ENCODE results near the gene CEP128. TPM values are rescaled to one million over a fixed set of nuclear protein-coding genes. Genes with fewer than 3 reads are reported as not detected.
A peak's percentile ranks its signal among the peaks of the same experiment; 100 is the strongest.

The CEP128 gene
- total and polyA plus RNA-seq, 3 experiments from 2014 or later = 5.4 to 17.1 (median 15.4) TPM

DNA sequence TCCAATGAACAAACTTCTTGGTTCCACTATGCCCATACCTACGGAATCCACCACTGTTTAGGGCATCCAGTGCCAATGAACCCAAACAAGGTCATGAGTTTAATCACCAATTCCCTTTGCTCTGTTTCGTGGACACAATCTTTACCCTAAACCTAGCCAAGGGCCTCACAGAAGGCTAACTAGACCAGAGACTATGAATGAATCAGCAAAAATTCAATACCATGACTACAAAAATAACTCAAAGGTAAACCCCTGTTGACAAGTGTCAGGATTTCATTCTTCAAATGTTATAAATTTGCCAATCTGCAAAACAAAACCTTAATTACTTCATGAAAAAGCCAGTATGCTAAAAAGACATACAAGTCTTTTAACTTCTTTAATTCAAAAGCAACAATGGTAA, 96.7 kb downstream of the CEP128 start:
- ChIA-PET CTCF (no interaction called here), POLR2A (no interaction called here)
- Mint-ChIP-seq H3K27me3 (no peaks in the 10 kb centered on the region), H3K4me1 (no peaks in the 10 kb centered on the region), H3K27ac (no peak overlapping the region), H3K9me3 (no peaks in the 10 kb centered on the region), H3K4me3 (no peak overlapping the region), H3K36me3 (peaks cover 0 to under 1% (median under 1%) of the 10 kb centered on the region in 3 donors)
- Histone ChIP-seq H3K36me3 (ENCODE audit: insufficient read depth, low read length) (no peaks in the 10 kb centered on the region), H3K27me3 (ENCODE audit: insufficient read depth, low read length, poor library complexity, severe bottlenecking) (no peaks in the 10 kb centered on the region), H3K27ac (ENCODE audit: low read depth, low read length) (no peak overlapping the region), H3K4me3 (ENCODE audit: low read length) (no peak overlapping the region), H3K9me3 (ENCODE audit: low read length) (no peaks in the 10 kb centered on the region), H3K4me1 (ENCODE audit: insufficient read depth, low read length) (no peaks in the 10 kb centered on the region)
- DNase-seq = no peak

DNA sequence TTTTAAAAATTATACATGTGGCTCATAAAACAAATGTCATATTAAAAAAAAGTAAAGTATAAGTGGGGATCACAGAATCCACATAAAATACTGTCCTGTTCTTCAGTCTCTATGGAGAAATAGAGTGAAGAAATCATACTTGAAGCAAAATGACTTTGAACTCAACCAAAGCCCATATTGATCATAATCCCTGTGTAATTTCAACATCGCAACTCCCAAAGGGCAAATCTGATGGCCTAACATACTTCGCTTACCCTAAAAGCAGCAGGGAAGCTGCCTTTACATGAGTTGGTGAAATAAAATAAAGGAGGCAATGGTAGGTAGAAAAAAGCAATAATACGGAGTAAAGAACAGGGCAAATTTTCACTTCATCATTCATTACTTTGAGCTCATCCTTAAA, 101.8 kb downstream of the CEP128 start:
- no peak overlapping the region for H3K4me3 Mint-ChIP-seq
- no peak overlapping the region for H3K27ac Mint-ChIP-seq
- POLR2A ChIA-PET = no interaction called here
- Histone ChIP-seq H3K27me3 (ENCODE audit: insufficient read depth, low read length, poor library complexity, severe bottlenecking) (no peaks in the 10 kb centered on the region), H3K4me3 (ENCODE audit: low read length) (no peak overlapping the region), H3K9me3 (ENCODE audit: low read length) (no peaks in the 10 kb centered on the region), H3K27ac (ENCODE audit: low read depth, low read length) (no peak overlapping the region), H3K4me1 (ENCODE audit: insufficient read depth, low read length) (no peaks in the 10 kb centered on the region), H3K36me3 (ENCODE audit: insufficient read depth, low read length) (no peaks in the 10 kb centered on the region)
- H3K27me3 Mint-ChIP-seq = no peaks in the 10 kb centered on the region
- CTCF ChIA-PET = no interaction called here
- H3K4me1 Mint-ChIP-seq = no peaks in the 10 kb centered on the region
- peaks cover 0 to 16% (median 5%) of the 10 kb centered on the region in 3 donors for H3K36me3 Mint-ChIP-seq
- no peak for DNase-seq
- no peaks in the 10 kb centered on the region for H3K9me3 Mint-ChIP-seq

DNA sequence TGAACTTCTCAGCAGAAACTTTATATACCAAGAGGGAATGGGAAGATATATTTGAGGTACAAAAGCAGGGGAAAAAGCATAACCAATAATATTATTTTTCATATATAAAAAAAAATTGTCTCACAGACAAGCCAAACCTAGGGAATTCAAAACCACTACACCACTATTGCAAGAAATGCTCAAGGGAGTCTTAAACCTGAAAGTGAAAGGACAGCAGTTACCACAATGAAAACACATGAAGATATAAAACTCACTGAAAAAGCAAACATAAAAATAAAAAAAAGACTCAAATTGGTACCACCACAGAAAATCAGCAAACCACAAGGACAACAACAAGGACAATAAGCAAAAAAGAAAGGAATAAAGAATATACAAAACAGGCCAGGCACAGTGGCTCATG, 131.9 kb downstream of the CEP128 start:
- H3K27ac Mint-ChIP-seq = no peak overlapping the region
- ChIA-PET POLR2A (no interaction called here), CTCF (no interaction called here)
- no peaks in the 10 kb centered on the region for H3K36me3 ChIP-seq (ENCODE audit: insufficient read depth, low read length)
- DNase-seq = no peak
- no peaks in the 10 kb centered on the region for H3K9me3 ChIP-seq (ENCODE audit: low read length)
- no peaks in the 10 kb centered on the region for H3K4me1 ChIP-seq (ENCODE audit: insufficient read depth, low read length)
- no peaks in the 10 kb centered on the region for H3K27me3 Mint-ChIP-seq
- peaks cover 2 to 8% (median 5%) of the 10 kb centered on the region in 3 donors for H3K4me1 Mint-ChIP-seq
- H3K27me3 ChIP-seq (ENCODE audit: insufficient read depth, low read length, poor library complexity, severe bottlenecking) = no peaks in the 10 kb centered on the region
- peaks cover 15 to 31% (median 28%) of the 10 kb centered on the region in 5 donors for H3K9me3 Mint-ChIP-seq
- H3K4me3 Mint-ChIP-seq = no peak overlapping the region
- no peak overlapping the region for H3K4me3 ChIP-seq (ENCODE audit: low read length)
- no peak overlapping the region for H3K27ac ChIP-seq (ENCODE audit: low read depth, low read length)
- H3K36me3 Mint-ChIP-seq = peaks cover 16 to 48% (median 25%) of the 10 kb centered on the region in 3 donors

DNA sequence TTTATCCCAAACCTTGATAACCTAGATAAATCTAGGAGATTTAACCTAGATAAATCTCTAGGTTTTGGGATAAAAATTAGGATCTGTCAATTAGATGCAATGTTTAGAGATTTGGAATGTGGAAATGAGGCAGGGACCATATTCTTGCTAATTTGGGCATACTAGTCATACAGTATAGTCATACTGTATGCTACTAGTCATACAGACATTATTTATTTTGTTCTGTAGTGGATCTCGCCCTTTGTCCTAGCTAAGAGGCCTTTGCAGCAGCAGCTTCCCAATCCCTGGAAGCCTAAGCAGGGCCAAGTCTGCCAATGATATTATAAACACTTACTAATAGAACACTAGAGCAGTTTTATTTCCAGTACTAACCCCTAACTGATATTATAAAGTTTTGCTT, 136.4 kb downstream of the CEP128 start:
- Histone ChIP-seq H3K4me3 (ENCODE audit: low read length) (no peak overlapping the region), H3K9me3 (ENCODE audit: low read length) (no peaks in the 10 kb centered on the region), H3K27me3 (ENCODE audit: insufficient read depth, low read length, poor library complexity, severe bottlenecking) (no peaks in the 10 kb centered on the region), H3K4me1 (ENCODE audit: insufficient read depth, low read length) (no peaks in the 10 kb centered on the region), H3K27ac (ENCODE audit: low read depth, low read length) (no peak overlapping the region), H3K36me3 (ENCODE audit: insufficient read depth, low read length) (peaks cover 4% of the 10 kb centered on the region)
- ChIA-PET CTCF (no interaction called here), POLR2A (no interaction called here)
- Mint-ChIP-seq H3K4me1 (peaks cover 2 to 8% (median 5%) of the 10 kb centered on the region in 3 donors), H3K9me3 (peaks cover 16 to 30% (median 29%) of the 10 kb centered on the region in 5 donors), H3K27ac (no peak overlapping the region), H3K36me3 (peaks cover 15 to 35% (median 28%) of the 10 kb centered on the region in 3 donors), H3K27me3 (no peaks in the 10 kb centered on the region), H3K4me3 (no peak overlapping the region)
- no peak for DNase-seq

DNA sequence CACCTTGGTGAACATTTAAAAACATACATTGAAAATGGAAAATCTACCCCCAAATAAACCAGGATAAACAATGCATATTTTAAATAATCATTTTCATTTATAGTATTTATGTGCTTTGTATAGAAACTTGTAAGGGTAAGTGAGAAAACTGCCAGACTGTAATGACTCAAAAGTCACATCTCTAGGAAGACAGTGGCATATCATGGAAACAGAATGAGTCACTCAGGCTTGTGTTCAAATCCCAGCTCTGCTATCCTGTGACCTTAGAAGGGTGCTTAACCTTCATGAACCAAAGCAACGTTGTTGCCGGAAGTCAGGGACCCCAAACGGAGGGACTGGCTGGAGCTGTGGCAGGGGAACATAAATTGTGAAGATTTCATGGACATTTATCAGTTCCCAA, 142.7 kb downstream of the CEP128 start:
- Histone ChIP-seq H3K36me3 (ENCODE audit: insufficient read depth, low read length) (peaks cover 4% of the 10 kb centered on the region), H3K27ac (ENCODE audit: low read depth, low read length) (no peak overlapping the region), H3K4me3 (ENCODE audit: low read length) (no peak overlapping the region), H3K9me3 (ENCODE audit: low read length) (no peaks in the 10 kb centered on the region), H3K27me3 (ENCODE audit: insufficient read depth, low read length, poor library complexity, severe bottlenecking) (no peaks in the 10 kb centered on the region), H3K4me1 (ENCODE audit: insufficient read depth, low read length) (no peaks in the 10 kb centered on the region)
- ChIA-PET CTCF (no interaction called here), POLR2A (no interaction called here)
- H3K27me3 Mint-ChIP-seq = no peaks in the 10 kb centered on the region
- no peak for DNase-seq
- no peak overlapping the region for H3K27ac Mint-ChIP-seq
- no peaks in the 10 kb centered on the region for H3K4me1 Mint-ChIP-seq
- H3K9me3 Mint-ChIP-seq = peaks cover 10 to 26% (median 17%) of the 10 kb centered on the region in 5 donors
- H3K4me3 Mint-ChIP-seq = no peak overlapping the region
- peaks cover 13 to 34% (median 23%) of the 10 kb centered on the region in 3 donors for H3K36me3 Mint-ChIP-seq

DNA sequence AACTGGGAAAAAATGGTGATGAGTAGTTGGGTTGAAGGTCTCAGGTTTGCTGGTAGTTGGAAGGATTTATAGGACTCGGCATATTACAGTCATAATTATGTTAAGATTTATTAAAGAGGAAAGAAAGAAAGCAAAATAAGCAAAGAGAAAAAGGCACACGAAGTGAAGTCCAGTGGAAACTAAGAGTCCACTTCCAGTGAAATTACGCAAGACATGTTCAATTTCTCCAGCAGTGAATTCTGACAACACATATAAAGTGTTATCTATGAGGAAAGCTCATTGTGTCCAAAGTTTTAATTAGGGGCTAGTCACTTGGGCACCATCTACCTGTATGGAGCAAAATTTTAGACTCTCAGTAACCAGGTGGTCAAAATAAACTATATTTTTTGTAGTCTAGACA, 143.3 kb downstream of the CEP128 start:
- no peak for DNase-seq
- H3K4me3 Mint-ChIP-seq = no peak overlapping the region
- Histone ChIP-seq H3K9me3 (ENCODE audit: low read length) (no peaks in the 10 kb centered on the region), H3K4me3 (ENCODE audit: low read length) (no peak overlapping the region), H3K4me1 (ENCODE audit: insufficient read depth, low read length) (no peaks in the 10 kb centered on the region), H3K27ac (ENCODE audit: low read depth, low read length) (no peak overlapping the region), H3K36me3 (ENCODE audit: insufficient read depth, low read length) (peaks cover 4% of the 10 kb centered on the region), H3K27me3 (ENCODE audit: insufficient read depth, low read length, poor library complexity, severe bottlenecking) (no peaks in the 10 kb centered on the region)
- POLR2A ChIA-PET = no interaction called here
- H3K27me3 Mint-ChIP-seq = no peaks in the 10 kb centered on the region
- peaks cover 10 to 26% (median 17%) of the 10 kb centered on the region in 5 donors for H3K9me3 Mint-ChIP-seq
- CTCF ChIA-PET = no interaction called here
- no peak overlapping the region for H3K27ac Mint-ChIP-seq
- no peaks in the 10 kb centered on the region for H3K4me1 Mint-ChIP-seq
- H3K36me3 Mint-ChIP-seq = peaks cover 13 to 34% (median 23%) of the 10 kb centered on the region in 3 donors

DNA sequence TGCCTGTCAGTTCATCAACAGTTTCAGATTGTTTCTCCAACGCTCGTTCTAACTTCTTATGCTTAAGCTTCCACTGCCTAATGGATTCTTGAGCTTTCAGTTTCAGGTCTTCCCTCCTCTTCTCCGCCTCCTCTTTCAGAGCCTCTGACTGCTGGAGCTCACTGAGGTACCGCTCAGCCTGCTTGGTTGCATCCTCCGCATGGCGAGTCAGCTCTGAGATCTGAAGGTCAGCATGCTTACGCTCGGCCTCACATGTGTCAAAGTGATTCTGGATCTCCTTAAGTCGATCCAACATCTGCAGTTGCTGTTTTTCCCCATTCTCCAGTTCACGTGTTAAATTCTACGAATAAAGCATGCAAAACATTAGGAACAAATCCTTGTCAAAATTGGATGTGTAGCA, 148.8 kb downstream of the CEP128 start:
- Mint-ChIP-seq H3K4me3 (no peak overlapping the region), H3K4me1 (no peaks in the 10 kb centered on the region), H3K27me3 (no peaks in the 10 kb centered on the region), H3K36me3 (peaks cover 19 to 29% (median 22%) of the 10 kb centered on the region in 3 donors), H3K9me3 (peaks cover 0 to 2% (median 0%) of the 10 kb centered on the region in 5 donors), H3K27ac (no peak overlapping the region)
- H3K4me1 ChIP-seq (ENCODE audit: insufficient read depth, low read length) = no peaks in the 10 kb centered on the region
- no peak for DNase-seq
- POLR2A ChIA-PET = no interaction called here
- no peaks in the 10 kb centered on the region for H3K9me3 ChIP-seq (ENCODE audit: low read length)
- H3K36me3 ChIP-seq (ENCODE audit: insufficient read depth, low read length) = no peaks in the 10 kb centered on the region
- H3K27me3 ChIP-seq (ENCODE audit: insufficient read depth, low read length, poor library complexity, severe bottlenecking) = no peaks in the 10 kb centered on the region
- H3K27ac ChIP-seq (ENCODE audit: low read depth, low read length) = no peak overlapping the region
- no peak overlapping the region for H3K4me3 ChIP-seq (ENCODE audit: low read length)
- CTCF ChIA-PET = no interaction called here

DNA sequence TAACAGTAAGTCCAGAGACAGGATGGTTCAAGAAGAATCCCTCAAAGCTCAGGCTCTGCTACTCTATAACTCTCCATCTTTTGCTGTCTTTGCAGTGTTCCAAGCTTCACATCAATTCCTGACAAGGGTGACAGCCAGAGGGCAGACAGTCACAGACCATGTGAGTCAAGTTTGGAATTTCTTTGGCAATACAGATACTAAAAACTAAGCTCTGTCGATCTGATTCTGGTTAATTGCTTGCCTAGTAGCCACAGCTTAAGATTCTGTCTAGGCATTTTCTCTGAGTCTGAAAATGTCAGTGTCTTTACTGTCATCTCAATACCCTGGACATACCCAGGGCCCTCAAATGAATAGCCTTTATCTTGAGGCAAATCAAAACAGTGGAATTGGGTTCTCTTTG, 153.7 kb downstream of the CEP128 start:
- Histone ChIP-seq H3K4me3 (ENCODE audit: low read length) (no peak overlapping the region), H3K4me1 (ENCODE audit: insufficient read depth, low read length) (no peaks in the 10 kb centered on the region), H3K36me3 (ENCODE audit: insufficient read depth, low read length) (no peaks in the 10 kb centered on the region), H3K9me3 (ENCODE audit: low read length) (no peaks in the 10 kb centered on the region), H3K27me3 (ENCODE audit: insufficient read depth, low read length, poor library complexity, severe bottlenecking) (no peaks in the 10 kb centered on the region), H3K27ac (ENCODE audit: low read depth, low read length) (no peak overlapping the region)
- no peak overlapping the region for H3K27ac Mint-ChIP-seq
- no peaks in the 10 kb centered on the region for H3K27me3 Mint-ChIP-seq
- DNase-seq = no peak
- H3K4me3 Mint-ChIP-seq = no peak overlapping the region
- peaks cover 26 to 45% (median 29%) of the 10 kb centered on the region in 3 donors for H3K36me3 Mint-ChIP-seq
- ChIA-PET POLR2A (no interaction called here), CTCF (no interaction called here)
- no peaks in the 10 kb centered on the region for H3K4me1 Mint-ChIP-seq
- H3K9me3 Mint-ChIP-seq = no peaks in the 10 kb centered on the region

DNA sequence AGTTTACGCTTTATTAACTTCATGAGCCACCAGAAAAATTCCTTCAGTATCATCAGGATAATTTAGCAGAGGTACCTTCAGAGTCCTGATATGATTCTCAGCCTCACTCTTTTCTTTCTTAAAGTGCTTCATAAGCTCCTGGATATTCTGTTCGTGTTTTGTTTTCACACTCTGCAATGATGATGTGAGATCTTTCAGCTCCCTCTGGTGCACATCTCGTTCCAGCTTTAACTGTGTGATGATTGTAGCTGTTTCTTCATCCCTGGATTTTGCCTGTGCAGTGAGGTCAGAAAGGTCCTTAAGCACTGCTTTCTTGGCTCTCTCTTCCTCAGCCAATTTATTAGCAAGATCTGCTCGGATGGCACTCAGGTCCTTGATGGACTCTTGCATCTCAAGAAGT, 156.7 kb downstream of the CEP128 start:
- Histone ChIP-seq H3K27me3 (ENCODE audit: insufficient read depth, low read length, poor library complexity, severe bottlenecking) (no peaks in the 10 kb centered on the region), H3K9me3 (ENCODE audit: low read length) (no peaks in the 10 kb centered on the region), H3K36me3 (ENCODE audit: insufficient read depth, low read length) (no peaks in the 10 kb centered on the region), H3K27ac (ENCODE audit: low read depth, low read length) (no peak overlapping the region), H3K4me3 (ENCODE audit: low read length) (no peak overlapping the region), H3K4me1 (ENCODE audit: insufficient read depth, low read length) (no peaks in the 10 kb centered on the region)
- CTCF ChIA-PET = no interaction called here
- no peaks in the 10 kb centered on the region for H3K27me3 Mint-ChIP-seq
- DNase-seq = no peak
- no peak overlapping the region for H3K4me3 Mint-ChIP-seq
- H3K9me3 Mint-ChIP-seq = no peaks in the 10 kb centered on the region
- peaks cover 18 to 31% (median 19%) of the 10 kb centered on the region in 3 donors for H3K36me3 Mint-ChIP-seq
- POLR2A ChIA-PET = no interaction called here
- H3K27ac Mint-ChIP-seq = peak overlapping the region in 1 of 8 donors; percentile 51
- H3K4me1 Mint-ChIP-seq = no peaks in the 10 kb centered on the region

All from CD8-positive, alpha-beta memory T cell (primary cell).